ENCODE measurements around the gene TNFAIP1. TPM values are rescaled to one million over a fixed set of nuclear protein-coding genes. Genes with fewer than 3 reads are reported as not detected.

Gene TNFAIP1
- polyA plus RNA-seq, 1 donor (not counting 4 experiments of a cell fraction or from before 2014, with no cell fraction given) = 84.6 TPM

GRCh38 chr17:28371245-28372202 lies 36.0 kb downstream of the TNFAIP1 start, which contains the start of gene SARM1:
Gene SARM1 (plus strand): TSS chr17:28371694. CDS start chr17:28372033, 339 bp downstream.
- Histone ChIP-seq H3K4me3 (ENCODE audit: control insufficient read depth in 2 of 3, extremely low read depth in 1 of 3, insufficient read depth in 2 of 3, low read depth in 1 of 3, low read length in 3 of 3) (peak within 1 kb of the TSS; percentile 3 to 55 (median 46)), H3K79me2 (ENCODE audit: control insufficient read depth, insufficient read depth, low read length) (no peaks in the 10 kb centered on the region), H2AFZ (ENCODE audit: control insufficient read depth, low read length) (peak within 1 kb of the TSS; percentile 43), H3K4me2 (ENCODE audit: control insufficient read depth, extremely low read depth, insufficient read depth, low read depth, low read length) (peak within 1 kb of the TSS; percentile 71), H3K27ac (ENCODE audit: control insufficient read depth, insufficient read depth, low read length) (no peak within 1 kb of the TSS), H3K4me1 (ENCODE audit: control insufficient read depth, extremely low read depth, insufficient read depth, low read length) (peaks cover 8% of the 10 kb centered on the region), H3K27me3 (ENCODE audit: control insufficient read depth, extremely low read depth, insufficient read depth, low read length) (peaks cover 18% of the 10 kb centered on the region), H3K36me3 (ENCODE audit: control insufficient read depth in 2 of 2, extremely low read depth in 1 of 2, insufficient read depth in 2 of 2, low read length in 2 of 2) (no peaks in the 10 kb centered on the region), H4K20me1 (ENCODE audit: control insufficient read depth, extremely low read depth, insufficient read depth, low read length) (no peaks in the 10 kb centered on the region), H3K9me3 (ENCODE audit: control insufficient read depth, low read depth, low read length) (no peaks in the 10 kb centered on the region), H3K9me1 (ENCODE audit: control insufficient read depth, extremely low read depth, insufficient read depth, low read length) (no peaks in the 10 kb centered on the region), H3K9ac (ENCODE audit: control insufficient read depth, extremely low read depth, insufficient read depth, low read length) (no peak within 1 kb of the TSS)
- TF ChIP-seq EZH2 (IDR thresholded peaks at IDR 0.05; ENCODE audit: low read length) = no peak
- no peak for TF ChIP-seq CTCF (optimal IDR thresholded peaks at IDR 0.05 in 1 of 3, IDR thresholded peaks at IDR 0.05 in 1 of 3, conservative IDR thresholded peaks at IDR 0.05 in 1 of 3; ENCODE audit: extremely low read depth in 1 of 3, insufficient read depth in 2 of 3, low read length in 3 of 3)
- dilution Hi-C loops (cut with MboI; ENCODE audit: extremely low pct_ligation_motif_present, low sequenced_read_pairs) = no loop called here
- DNase-seq (ENCODE audit: low read depth, low spot score) (no peak), FAIRE-seq (no peak)

GRCh38 chr17:28372203-28372944 lies 36.8 kb downstream of the TNFAIP1 start:
- Histone ChIP-seq H3K4me2 (ENCODE audit: control insufficient read depth, extremely low read depth, insufficient read depth, low read depth, low read length) (peak overlapping the region; percentile 71), H4K20me1 (ENCODE audit: control insufficient read depth, extremely low read depth, insufficient read depth, low read length) (no peaks in the 10 kb centered on the region), H3K9me1 (ENCODE audit: control insufficient read depth, extremely low read depth, insufficient read depth, low read length) (no peaks in the 10 kb centered on the region), H3K27me3 (ENCODE audit: control insufficient read depth, extremely low read depth, insufficient read depth, low read length) (peaks cover 18% of the 10 kb centered on the region), H3K27ac (ENCODE audit: control insufficient read depth, insufficient read depth, low read length) (no peak overlapping the region), H3K9ac (ENCODE audit: control insufficient read depth, extremely low read depth, insufficient read depth, low read length) (no peak overlapping the region), H2AFZ (ENCODE audit: control insufficient read depth, low read length) (peak overlapping the region; percentile 43), H3K9me3 (ENCODE audit: control insufficient read depth, low read depth, low read length) (no peaks in the 10 kb centered on the region), H3K4me1 (ENCODE audit: control insufficient read depth, extremely low read depth, insufficient read depth, low read length) (peaks cover 8% of the 10 kb centered on the region), H3K36me3 (ENCODE audit: control insufficient read depth in 2 of 2, extremely low read depth in 1 of 2, insufficient read depth in 2 of 2, low read length in 2 of 2) (no peaks in the 10 kb centered on the region), H3K79me2 (ENCODE audit: control insufficient read depth, insufficient read depth, low read length) (no peaks in the 10 kb centered on the region), H3K4me3 (ENCODE audit: control insufficient read depth in 2 of 3, extremely low read depth in 1 of 3, insufficient read depth in 2 of 3, low read depth in 1 of 3, low read length in 3 of 3) (peak overlapping the region in 2 of 3 experiments; percentile 46 to 55)
- dilution Hi-C loops (cut with MboI; ENCODE audit: extremely low pct_ligation_motif_present, low sequenced_read_pairs) = no loop called here
- FAIRE-seq (no peak), DNase-seq (ENCODE audit: low read depth, low spot score) (no peak)
- TF ChIP-seq CTCF (optimal IDR thresholded peaks at IDR 0.05 in 1 of 3, IDR thresholded peaks at IDR 0.05 in 1 of 3, conservative IDR thresholded peaks at IDR 0.05 in 1 of 3; ENCODE audit: extremely low read depth in 1 of 3, insufficient read depth in 2 of 3, low read length in 3 of 3) (no peak), EZH2 (IDR thresholded peaks at IDR 0.05; ENCODE audit: low read length) (peak; percentile 42)
